ENCODE data around the gene PMIS2. TPM values are rescaled to one million over a fixed set of nuclear protein-coding genes. Genes with fewer than 3 reads are reported as not detected.
A peak's percentile ranks its signal among the peaks of the same experiment; 100 is the strongest.

PMIS2 gene
- total and polyA plus RNA-seq, 2 of the 8 experiments (the other 6 are each of a cell fraction or from before 2014, with no cell fraction given) = not detected

DNA sequence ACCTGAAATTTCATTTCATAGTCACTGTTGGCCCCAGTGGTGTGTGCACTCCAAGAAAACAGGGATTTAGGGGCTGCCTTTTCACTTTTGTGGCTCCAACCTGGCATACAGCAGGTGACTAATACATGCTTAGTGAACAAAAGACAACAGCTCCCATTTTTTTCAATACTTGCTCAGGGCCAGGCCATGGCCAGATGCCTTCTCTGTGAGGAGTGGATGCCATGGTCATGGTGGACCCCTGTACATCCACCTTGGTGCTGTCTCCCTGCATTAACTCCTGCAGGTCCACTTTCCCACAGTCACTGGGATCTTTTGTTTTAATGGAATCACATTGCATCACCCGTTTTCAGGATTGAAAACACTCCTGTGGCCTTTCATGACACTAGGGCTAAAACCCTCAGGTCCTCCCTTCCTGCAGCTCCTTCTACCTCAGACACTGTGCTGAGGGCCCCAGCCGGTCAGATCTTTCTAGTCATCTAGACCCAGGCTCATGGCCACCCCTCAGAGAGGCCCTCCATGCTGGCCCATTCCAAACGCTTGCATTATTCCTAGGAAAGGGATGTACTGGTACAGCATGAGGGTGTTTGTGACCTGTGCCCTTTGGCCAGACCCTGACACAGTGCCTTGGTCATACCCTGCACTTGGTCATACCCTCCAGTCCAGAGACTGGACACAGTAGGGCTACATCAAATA lies 41.7 kb upstream of the PMIS2 start:
- Histone ChIP-seq H3K23me2 (ENCODE audit: low read depth, low read length) (peaks cover 10% of the 10 kb centered on the region; the same call in 1 of the 2 replicates), H2BK15ac (ENCODE audit: low read length) (no peak overlapping the region), H2BK120ac (replicated peaks; ENCODE audit: low read depth, low read length) (no peak overlapping the region), H2BK12ac (ENCODE audit: low read depth, low read length) (no peak overlapping the region), H3K4me1 (replicated peaks in 1 of 4; ENCODE audit: control insufficient read depth in 3 of 4, insufficient read depth in 4 of 4, low read length in 3 of 4) (peaks cover 0 to 13% (median 2%) of the 10 kb centered on the region in 4 experiments; a peak in 3 of 7 replicates), H3K4ac (replicated peaks; ENCODE audit: insufficient read length, low read depth, low read length) (no peak overlapping the region), H4K91ac (replicated peaks; ENCODE audit: insufficient read length, low read length) (no peak overlapping the region), H2AFZ (ENCODE audit: low read length) (no peak overlapping the region), H3K56ac (replicated peaks; ENCODE audit: insufficient read length, low read depth, low read length) (peak overlapping the region; percentile 36), H3K9me3 (ENCODE audit: insufficient read depth in 2 of 2, low read depth in 1 of 2, low read length in 1 of 2) (no peaks in the 10 kb centered on the region), H4K8ac (ENCODE audit: extremely low read depth, insufficient read depth, low read length) (no peak overlapping the region), H3K4me2 (ENCODE audit: insufficient read depth in 1 of 2, low read depth in 2 of 2, low read length in 2 of 2) (peak overlapping the region; percentile 84 to 90), H4K20me1 (replicated peaks in 1 of 2; ENCODE audit: control insufficient read depth in 1 of 2, insufficient read depth in 2 of 2, low read length in 2 of 2) (peaks cover 5 to 15% of the 10 kb centered on the region in 2 experiments), H3K79me1 (ENCODE audit: low read depth, low read length) (peaks cover 18% of the 10 kb centered on the region; the same call in 1 of the 2 replicates), H3K14ac (ENCODE audit: insufficient read length) (no peak overlapping the region), H3K18ac (ENCODE audit: extremely low read depth, low read length) (peak overlapping the region; percentile 55; the same call in 1 of the 2 replicates), H3K9ac (replicated peaks in 1 of 4; ENCODE audit: extremely low read depth in 1 of 4, low read depth in 3 of 4, low read length in 3 of 4) (peak overlapping the region in 3 of 4 experiments; percentile 64 to 85 (median 80); a peak in 3 of 7 replicates), H3K4me3 (ENCODE audit: extremely low read depth in 1 of 4, insufficient read depth in 2 of 4, low read depth in 3 of 4, low read length in 4 of 4) (peak overlapping the region; percentile 88 to 97 (median 94)), H4K5ac (ENCODE audit: insufficient read length, low read depth, low read length) (no peak overlapping the region), H2BK20ac (ENCODE audit: low read length) (no peak overlapping the region), H2BK5ac (ENCODE audit: low read depth, low read length) (peak overlapping the region; percentile 84; the same call in 1 of the 2 replicates), H3K27ac (ENCODE audit: low read depth, low read length) (0 out of 2 replicates have a peak overlapping the region, but pooled peaks have one; percentile 78), H3K23ac (ENCODE audit: insufficient read length) (no peak overlapping the region), H3K79me2 (ENCODE audit: control insufficient read depth in 1 of 2, insufficient read depth in 2 of 2, low read length in 2 of 2) (peaks cover 0 to 31% of the 10 kb centered on the region in 2 experiments; a peak in 2 of 4 replicates), H3K36me3 (ENCODE audit: control insufficient read depth in 2 of 4, insufficient read depth in 4 of 4, low read length in 3 of 4) (peaks cover 0 to 18% (median 9%) of the 10 kb centered on the region in 4 experiments; a peak in 5 of 8 replicates), H3K27me3 (replicated peaks in 1 of 4; ENCODE audit: control insufficient read depth in 3 of 4, extremely low read depth in 1 of 4, insufficient read depth in 3 of 4, low read length in 3 of 4) (no peaks in the 10 kb centered on the region), H2AK5ac (ENCODE audit: low read depth, low read length) (0 out of 2 replicates have a peak overlapping the region, but pooled peaks have one; percentile 68)
- POLR2A ChIA-PET (ENCODE audit: partially characterized antibody) = interaction anchor here (0.7 to 4.6 kb wide), 8 partner anchors 9 to 159 kb away, joined by 3 to 23 read pairs (median 3); no protein-coding TSS in a partner anchor
- CTCF ChIA-PET (ENCODE audit: partially characterized antibody) = interaction anchor here (0.7 to 1.3 kb wide), 3 partner anchors 28 to 49 kb away, joined by 3 to 5 read pairs (median 3); no protein-coding TSS in a partner anchor
- FAIRE-seq = no peak
- TF ChIP-seq YY1 (IDR thresholded peaks at IDR 0.05; ENCODE audit: low read depth, low read length) (no peak), CREB1 (IDR thresholded peaks at IDR 0.05) (no peak), SAP30 (IDR thresholded peaks at IDR 0.05; ENCODE audit: insufficient read depth, insufficient replicate concordance, low read length) (no peak), RNF2 (IDR thresholded peaks at IDR 0.05; ENCODE audit: borderline replicate concordance, low read depth, low read length, missing control alignments, poor library complexity, severe bottlenecking) (no peak), JUND (IDR thresholded peaks at IDR 0.05; ENCODE audit: low read length) (no peak), ASH2L (IDR thresholded peaks at IDR 0.05; ENCODE audit: low read length) (no peak), TCF12 (IDR thresholded peaks at IDR 0.05; ENCODE audit: low read depth, low read length) (no peak)
- TF ChIP-seq, protein P1, sequence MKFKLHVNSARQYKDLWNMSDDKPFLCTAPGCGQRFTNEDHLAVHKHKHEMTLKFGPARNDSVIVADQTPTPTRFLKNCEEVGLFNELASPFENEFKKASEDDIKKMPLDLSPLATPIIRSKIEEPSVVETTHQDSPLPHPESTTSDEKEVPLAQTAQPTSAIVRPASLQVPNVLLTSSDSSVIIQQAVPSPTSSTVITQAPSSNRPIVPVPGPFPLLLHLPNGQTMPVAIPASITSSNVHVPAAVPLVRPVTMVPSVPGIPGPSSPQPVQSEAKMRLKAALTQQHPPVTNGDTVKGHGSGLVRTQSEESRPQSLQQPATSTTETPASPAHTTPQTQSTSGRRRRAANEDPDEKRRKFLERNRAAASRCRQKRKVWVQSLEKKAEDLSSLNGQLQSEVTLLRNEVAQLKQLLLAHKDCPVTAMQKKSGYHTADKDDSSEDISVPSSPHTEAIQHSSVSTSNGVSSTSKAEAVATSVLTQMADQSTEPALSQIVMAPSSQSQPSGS (IDR thresholded peaks at IDR 0.05; ENCODE audit: low read length) = no peak
- DNase-seq (ENCODE audit: low read depth in 1 of 2, low spot score in 2 of 2) = no peak
- 83% methylated on average over 3 of the region's 3 CpGs; no CpG with 5 or more reads in 1 of the 2 experiments for WGBS, 2 experiments (ENCODE audit: extremely low coverage in 1 of 2, insufficient coverage in 1 of 2, insufficient read length in 1 of 2, insufficient replicate concordance in 2 of 2, low coverage in 1 of 2, low lambda C conversion rate in 2 of 2, missing lambda C conversion rate in 1 of 2)
